ENCODE results near the gene TH. TPM values are rescaled to one million over a fixed set of nuclear protein-coding genes. Genes with fewer than 3 reads are reported as not detected.

TH gene
- total and polyA plus RNA-seq, 10 donors: 0.13 to 1.0 (median 0.27) TPM; not detected in 6

DNA sequence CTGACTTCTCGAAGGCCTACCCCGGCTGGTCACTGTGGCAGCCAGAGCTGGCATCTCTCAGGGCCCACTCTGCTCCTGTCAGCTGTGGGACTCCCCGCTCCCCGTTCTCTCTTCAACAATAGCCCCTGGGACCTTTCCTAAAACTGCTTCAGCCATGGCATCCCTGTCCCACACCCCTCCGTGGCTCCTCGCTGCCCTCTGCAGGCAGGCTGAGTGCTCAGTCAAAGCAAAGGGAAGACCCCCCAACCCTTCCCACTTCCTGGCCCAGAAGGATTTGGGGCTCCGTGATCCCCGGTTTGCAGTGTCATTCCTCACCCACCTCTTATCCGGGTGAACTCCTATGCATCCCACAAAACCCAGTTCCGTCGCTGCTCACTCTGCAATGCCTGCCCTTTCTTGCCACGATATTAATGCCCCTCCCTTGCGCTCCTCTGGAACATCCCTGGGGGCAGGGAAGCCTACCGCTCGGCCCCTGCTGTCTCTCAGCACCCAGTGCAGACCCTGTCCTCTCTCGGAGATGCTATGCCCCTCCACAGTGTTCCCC, 1.6 kb upstream of the TH start:
- Histone ChIP-seq H3K27ac (no peak overlapping the region), H3K4me1 (no peaks in the 10 kb centered on the region), H3K9me3 (no peaks in the 10 kb centered on the region), H3K36me3 (no peaks in the 10 kb centered on the region), H3K4me3 (no peak overlapping the region), H3K27me3 (replicated peaks in 1 of 7) (peaks cover 0 to 44% (median 0%) of the 10 kb centered on the region in 7 donors)
- DNase-seq: no peak
- TF ChIP-seq, protein P1, sequence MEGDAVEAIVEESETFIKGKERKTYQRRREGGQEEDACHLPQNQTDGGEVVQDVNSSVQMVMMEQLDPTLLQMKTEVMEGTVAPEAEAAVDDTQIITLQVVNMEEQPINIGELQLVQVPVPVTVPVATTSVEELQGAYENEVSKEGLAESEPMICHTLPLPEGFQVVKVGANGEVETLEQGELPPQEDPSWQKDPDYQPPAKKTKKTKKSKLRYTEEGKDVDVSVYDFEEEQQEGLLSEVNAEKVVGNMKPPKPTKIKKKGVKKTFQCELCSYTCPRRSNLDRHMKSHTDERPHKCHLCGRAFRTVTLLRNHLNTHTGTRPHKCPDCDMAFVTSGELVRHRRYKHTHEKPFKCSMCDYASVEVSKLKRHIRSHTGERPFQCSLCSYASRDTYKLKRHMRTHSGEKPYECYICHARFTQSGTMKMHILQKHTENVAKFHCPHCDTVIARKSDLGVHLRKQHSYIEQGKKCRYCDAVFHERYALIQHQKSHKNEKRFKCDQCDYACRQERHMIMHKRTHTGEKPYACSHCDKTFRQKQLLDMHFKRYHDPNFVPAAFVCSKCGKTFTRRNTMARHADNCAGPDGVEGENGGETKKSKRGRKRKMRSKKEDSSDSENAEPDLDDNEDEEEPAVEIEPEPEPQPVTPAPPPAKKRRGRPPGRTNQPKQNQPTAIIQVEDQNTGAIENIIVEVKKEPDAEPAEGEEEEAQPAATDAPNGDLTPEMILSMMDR (IDR thresholded peaks at IDR 0.05 in 8 of 11, conservative IDR thresholded peaks at IDR 0.05 in 3 of 11): no peak
- TF ChIP-seq POLR2AphosphoS5 (IDR thresholded peaks at IDR 0.05): no peak
- 73 to 79% (median 75%) methylated on average over 16 of the region's 16 CpGs for WGBS, 5 donors
- intact Hi-C loops (cut with DNase I; ENCODE audit: low total_unique reads): no loop called here

DNA sequence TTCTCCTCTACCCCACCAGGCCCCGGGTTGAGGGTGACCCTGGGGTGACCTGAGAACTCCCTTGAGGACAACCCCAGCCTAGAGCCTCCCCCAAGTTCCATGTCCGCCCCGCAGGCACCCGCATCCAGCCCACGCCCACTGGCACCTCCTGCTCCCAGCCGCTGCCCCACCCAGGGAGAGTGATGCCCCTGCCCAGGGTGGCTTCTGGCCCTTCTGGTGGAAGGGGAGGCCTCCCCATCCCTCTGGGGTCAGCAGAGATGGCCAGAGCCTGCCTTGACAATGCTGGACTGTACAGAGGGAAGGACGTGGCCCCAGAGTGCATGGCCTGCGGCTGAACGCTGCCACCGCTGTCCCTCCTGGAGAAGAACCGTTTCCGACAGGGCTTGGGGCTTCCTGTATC, 1.1 kb upstream of the TH start:
- Histone ChIP-seq H3K4me3 (no peak overlapping the region), H3K27me3 (replicated peaks in 1 of 7) (peaks cover 0 to 49% (median 0%) of the 10 kb centered on the region in 7 donors), H3K4me1 (no peaks in the 10 kb centered on the region), H3K9me3 (no peaks in the 10 kb centered on the region), H3K27ac (no peak overlapping the region), H3K36me3 (no peaks in the 10 kb centered on the region)
- no peak for DNase-seq
- 79 to 88% (median 83%) methylated on average over 10 to 12 of the region's 12 CpGs for WGBS, 5 donors
- no peak for TF ChIP-seq POLR2A (IDR thresholded peaks at IDR 0.05)
- TF ChIP-seq POLR2AphosphoS5 (IDR thresholded peaks at IDR 0.05): no peak
- TF ChIP-seq, protein P1 (IDR thresholded peaks at IDR 0.05 in 8 of 11, conservative IDR thresholded peaks at IDR 0.05 in 3 of 11): no peak
- intact Hi-C loops (cut with DNase I; ENCODE audit: low total_unique reads): no loop called here

GRCh38 chr11:2169626-2170570, 1.7 kb downstream of the TH start:
- TF ChIP-seq, protein P1 (IDR thresholded peaks at IDR 0.05 in 8 of 11, conservative IDR thresholded peaks at IDR 0.05 in 3 of 11): no peak
- TF ChIP-seq POLR2A (IDR thresholded peaks at IDR 0.05) (no peak), POLR2AphosphoS5 (IDR thresholded peaks at IDR 0.05) (no peak)

DNA sequence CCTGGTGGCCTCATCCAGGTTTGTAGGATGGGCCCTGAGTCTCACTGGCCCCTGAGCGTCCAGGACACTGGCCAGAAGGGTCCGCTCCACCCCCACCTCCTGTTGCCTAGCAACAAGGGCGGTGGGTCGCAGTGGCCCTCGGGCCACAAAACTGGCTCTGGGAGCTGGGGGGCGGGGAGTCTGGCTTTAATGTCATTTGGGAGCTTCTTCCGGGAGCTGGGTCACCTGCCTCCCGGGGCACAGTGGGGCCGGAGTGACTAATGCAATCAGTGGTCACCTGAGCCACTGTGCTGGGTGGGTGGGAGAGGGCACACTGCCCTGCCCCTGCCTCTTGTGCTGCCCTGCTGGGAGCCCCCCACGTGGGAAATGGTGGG, 2.6 kb downstream of the TH start:
- H3K27ac ChIP-seq: no peak overlapping the region
- DNase-seq: no peak
- WGBS, 5 donors: 45 to 81% (median 75%) methylated on average over 4 to 10 of the region's 10 CpGs
- H3K27me3 ChIP-seq (replicated peaks in 1 of 7): peaks cover 0 to 84% (median 12%) of the 10 kb centered on the region in 7 donors
- no peak overlapping the region for H3K4me3 ChIP-seq
- peaks cover 4 to 15% (median 11%) of the 10 kb centered on the region in 6 donors for H3K4me1 ChIP-seq
- no peaks in the 10 kb centered on the region for H3K36me3 ChIP-seq
- intact Hi-C loops (cut with DNase I; ENCODE audit: low total_unique reads): no loop called here
- TF ChIP-seq, protein P1 (IDR thresholded peaks at IDR 0.05 in 8 of 11, conservative IDR thresholded peaks at IDR 0.05 in 3 of 11): no peak
- TF ChIP-seq POLR2A (IDR thresholded peaks at IDR 0.05) (no peak), POLR2AphosphoS5 (IDR thresholded peaks at IDR 0.05) (no peak)
- H3K9me3 ChIP-seq: no peaks in the 10 kb centered on the region

More at GRCh38 chr11:2169626-2170570, 1.7 kb downstream of the TH start:
- intact Hi-C loops (cut with DNase I; ENCODE audit: low total_unique reads): no loop called here
- Histone ChIP-seq H3K27ac (no peak overlapping the region), H3K36me3 (no peaks in the 10 kb centered on the region), H3K4me3 (no peak overlapping the region), H3K9me3 (no peaks in the 10 kb centered on the region), H3K4me1 (peaks cover 4 to 15% (median 11%) of the 10 kb centered on the region in 6 donors), H3K27me3 (replicated peaks in 1 of 7) (peaks cover 0 to 77% (median 12%) of the 10 kb centered on the region in 7 donors)
- 69 to 81% (median 73%) methylated on average over 37 to 45 of the region's 45 CpGs for WGBS, 5 donors
- no peak for DNase-seq

Measured in spleen (tissue), 11 donors.